AG10803 (cell line): ENCODE data around the gene PLSCR1.
"Not testable (repeated sequence)": the region's sequence is repeated elsewhere in the genome, so short reads cannot be mapped to it uniquely, and the experiment has no call there.

Experiments used
- DNase-seq: peaks from one replicate; pipeline ENCODE4 v3.0.0; 2010; ENCODE audit warnings: low read depth
- H3K4me3 ChIP-seq: 2 replicates; pipeline ENCODE4 v1.5.1; 2011; ENCODE audit warnings: mild to moderate bottlenecking, low read length, control low read depth
- CTCF ChIP-seq: conservative IDR thresholded peaks from 2 replicates; pipeline ENCODE4 v1.5.1; 2011; ENCODE audit warnings: mild to moderate bottlenecking, low read length, control low read depth, inconsistent platforms

PLSCR1 gene

DNA sequence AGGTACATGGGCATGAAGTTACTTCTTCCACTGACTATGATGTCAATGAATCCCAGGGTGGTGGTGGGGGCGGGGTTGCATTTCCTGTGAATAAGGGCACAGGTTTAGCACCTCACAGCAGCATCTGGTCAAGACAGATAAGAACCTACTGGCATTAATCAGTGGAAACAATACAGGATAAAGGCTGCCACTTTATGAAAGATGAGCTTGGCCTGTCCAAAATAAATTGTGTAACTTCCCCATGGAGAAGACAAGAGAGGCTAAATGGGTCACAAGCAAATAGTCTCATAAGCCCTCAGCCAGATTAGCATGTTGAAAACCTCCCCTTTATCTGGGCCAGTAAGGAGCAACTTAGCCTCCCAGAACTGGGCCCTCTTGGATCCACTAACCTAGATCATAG is 47.7 kb downstream of the PLSCR1 start:
- no peak overlapping the region for H3K4me3 ChIP-seq
- TF ChIP-seq CTCF = no peak
- DNase-seq = no peak

DNA sequence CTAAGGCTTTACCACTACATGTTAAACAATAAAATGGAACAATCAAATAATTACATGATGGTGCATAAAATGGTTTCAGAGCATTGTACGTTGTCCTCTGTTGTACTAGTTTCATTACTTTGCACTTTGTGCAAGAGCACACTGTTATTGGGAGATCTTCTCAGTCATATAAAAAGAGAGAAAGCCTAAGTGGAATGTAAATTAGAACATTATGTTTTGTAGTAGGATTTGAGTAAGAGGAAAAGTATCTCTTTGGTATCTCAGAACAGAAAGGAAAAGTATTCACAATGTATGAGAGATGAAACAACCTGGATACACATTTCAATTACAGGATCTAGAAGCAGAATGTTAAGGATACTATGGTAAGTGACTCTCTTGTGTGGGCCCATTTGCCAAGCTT is 48.2 kb downstream of the PLSCR1 start:
- no peak overlapping the region for H3K4me3 ChIP-seq
- DNase-seq = peak; percentile 53
- no peak for TF ChIP-seq CTCF

DNA sequence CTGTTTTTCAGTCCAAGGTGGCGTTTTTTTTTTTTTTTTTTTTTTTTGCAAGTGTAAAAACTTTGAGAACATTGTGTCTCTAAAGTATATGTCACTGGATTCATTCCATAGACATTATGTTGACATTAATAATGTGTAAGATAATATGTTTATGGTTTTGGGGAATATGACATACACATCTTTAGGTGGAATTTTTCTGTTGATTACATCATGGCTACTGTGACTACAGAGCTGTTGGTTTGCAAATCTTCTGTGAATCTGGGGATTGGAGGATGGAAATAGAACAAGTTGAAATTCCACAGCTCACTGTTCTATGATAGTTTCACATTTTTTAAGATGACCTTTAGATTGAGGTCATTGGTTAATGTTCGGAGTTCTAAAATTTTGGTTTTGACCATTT is 50.6 kb downstream of the PLSCR1 start:
- no peak for DNase-seq
- no peak overlapping the region for H3K4me3 ChIP-seq
- no peak for TF ChIP-seq CTCF

DNA sequence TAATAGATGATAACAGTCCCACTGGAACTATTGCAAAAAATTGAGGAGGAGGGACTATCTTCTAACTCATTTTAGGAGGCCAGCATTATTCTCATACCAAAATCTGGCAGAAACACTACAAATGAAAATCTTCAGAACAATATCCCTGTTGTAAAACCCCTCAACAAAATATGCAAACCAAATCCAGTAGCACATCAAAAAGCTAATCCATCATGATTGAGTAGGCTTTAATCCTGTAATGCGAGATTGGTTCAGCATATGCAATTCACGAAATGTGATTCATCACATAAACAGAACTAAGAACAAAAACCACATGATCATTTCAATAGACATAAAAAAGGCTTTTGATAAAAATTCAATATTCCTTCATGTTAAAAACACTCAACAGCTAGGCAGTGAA is 51.2 kb downstream of the PLSCR1 start:
- TF ChIP-seq CTCF = no peak
- no peak for DNase-seq
- H3K4me3 ChIP-seq = no peak overlapping the region

GRCh38 chr3:146491303-146491702 is 53.1 kb downstream of the PLSCR1 start:
- peak; percentile 66 for DNase-seq
- H3K4me3 ChIP-seq = no peak overlapping the region
- TF ChIP-seq CTCF = no peak

DNA sequence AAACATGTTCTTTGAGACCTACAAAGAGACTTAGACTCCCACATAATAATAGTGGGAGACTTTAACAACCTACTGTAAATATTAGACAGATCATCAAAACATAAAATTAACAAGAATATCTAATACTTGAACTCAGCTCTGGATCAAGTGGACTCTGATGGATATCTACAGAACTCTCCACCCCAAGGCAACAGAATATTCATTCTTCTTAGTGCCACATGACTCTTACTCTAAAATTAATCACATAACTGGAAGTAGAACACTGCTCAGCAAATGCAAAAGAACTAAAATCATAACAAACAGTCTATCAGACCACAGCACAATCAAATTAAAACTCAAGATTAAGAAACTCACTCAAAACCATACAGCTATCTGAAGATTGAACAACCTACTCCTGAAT is 59.1 kb downstream of the PLSCR1 start:
- no peak overlapping the region for H3K4me3 ChIP-seq
- no peak for DNase-seq
- TF ChIP-seq CTCF = no peak

DNA sequence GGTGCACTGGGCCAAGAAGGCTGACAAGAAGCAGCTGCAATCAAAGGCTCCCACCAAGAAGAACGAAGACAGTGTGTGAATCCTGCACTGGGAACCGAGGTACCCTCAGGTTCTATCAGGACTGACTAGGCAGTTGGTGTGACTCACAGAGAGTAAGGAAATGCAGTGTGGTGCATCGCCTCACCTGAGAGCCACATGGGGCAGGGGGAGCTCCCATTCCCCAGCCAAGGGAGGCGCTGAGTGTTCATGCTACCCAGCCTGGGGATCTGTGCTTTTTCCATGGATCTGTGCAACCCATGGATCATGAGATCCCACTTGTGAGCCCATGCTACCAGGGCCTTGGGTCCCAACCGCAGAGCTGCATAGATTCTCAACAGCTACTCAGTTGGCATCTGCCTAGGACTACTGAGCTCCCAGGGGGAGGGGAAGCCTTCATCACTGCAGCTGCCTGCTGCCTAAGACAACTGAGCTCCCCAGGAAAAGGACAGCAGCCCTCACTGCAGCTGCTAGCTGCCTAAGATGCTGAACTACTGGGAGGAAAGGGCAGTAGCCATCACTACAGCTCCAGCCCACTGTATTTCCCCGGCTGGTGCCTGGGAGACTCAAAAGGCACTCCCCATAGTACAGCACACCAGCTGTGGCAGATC is 68.2 kb downstream of the PLSCR1 start:
- no peak for TF ChIP-seq CTCF
- no peak for DNase-seq

DNA sequence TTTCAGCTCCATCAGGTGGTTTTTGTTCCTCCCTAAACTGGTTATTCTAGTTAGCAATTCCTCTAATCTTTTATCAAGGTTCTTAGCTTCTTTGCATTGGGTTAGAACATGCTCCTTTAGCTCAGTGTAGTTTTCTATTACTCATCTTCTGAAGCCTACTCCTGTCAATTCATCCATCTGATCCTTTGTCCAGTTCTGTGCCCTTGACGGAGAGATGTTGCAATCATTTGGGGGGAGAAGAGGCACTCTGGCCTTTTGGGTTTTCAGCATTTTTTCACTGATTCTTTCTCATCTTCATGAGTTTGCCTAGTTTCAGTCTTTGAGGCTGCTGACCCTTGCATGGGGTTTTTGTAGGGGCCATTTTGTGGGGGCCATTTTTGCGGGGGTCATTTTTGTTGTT is 69.4 kb downstream of the PLSCR1 start:
- DNase-seq, H3K4me3 ChIP-seq: not testable (repeated sequence)

More for the DNA sequence above, 68.2 kb downstream of the PLSCR1 start:
- no peak overlapping the region for H3K4me3 ChIP-seq
